Kidney tubule cell (primary cell): ENCODE data around the gene CCR5AS.

Experiments used
- DNase-seq: peaks from one replicate; pipeline ENCODE4 v3.0.0-alpha.2; 2018; ENCODE audit warnings: low spot score

Gene CCR5AS

GRCh38 chr3:46378426-46378942 is 28.4 kb downstream of the CCR5AS start:
- peak; percentile 63 for DNase-seq

DNA sequence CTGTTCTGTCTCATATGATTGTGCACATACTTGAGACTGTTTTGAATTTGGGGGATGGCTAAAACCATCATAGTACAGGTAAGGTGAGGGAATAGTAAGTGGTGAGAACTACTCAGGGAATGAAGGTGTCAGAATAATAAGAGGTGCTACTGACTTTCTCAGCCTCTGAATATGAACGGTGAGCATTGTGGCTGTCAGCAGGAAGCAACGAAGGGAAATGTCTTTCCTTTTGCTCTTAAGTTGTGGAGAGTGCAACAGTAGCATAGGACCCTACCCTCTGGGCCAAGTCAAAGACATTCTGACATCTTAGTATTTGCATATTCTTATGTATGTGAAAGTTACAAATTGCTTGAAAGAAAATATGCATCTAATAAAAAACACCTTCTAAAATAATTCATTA is 31.1 kb downstream of the CCR5AS start:
- no peak for DNase-seq

GRCh38 chr3:46375218-46375617 is 31.6 kb downstream of the CCR5AS start:
- no peak for DNase-seq

GRCh38 chr3:46374755-46375154 is 32.1 kb downstream of the CCR5AS start:
- no peak for DNase-seq

DNA sequence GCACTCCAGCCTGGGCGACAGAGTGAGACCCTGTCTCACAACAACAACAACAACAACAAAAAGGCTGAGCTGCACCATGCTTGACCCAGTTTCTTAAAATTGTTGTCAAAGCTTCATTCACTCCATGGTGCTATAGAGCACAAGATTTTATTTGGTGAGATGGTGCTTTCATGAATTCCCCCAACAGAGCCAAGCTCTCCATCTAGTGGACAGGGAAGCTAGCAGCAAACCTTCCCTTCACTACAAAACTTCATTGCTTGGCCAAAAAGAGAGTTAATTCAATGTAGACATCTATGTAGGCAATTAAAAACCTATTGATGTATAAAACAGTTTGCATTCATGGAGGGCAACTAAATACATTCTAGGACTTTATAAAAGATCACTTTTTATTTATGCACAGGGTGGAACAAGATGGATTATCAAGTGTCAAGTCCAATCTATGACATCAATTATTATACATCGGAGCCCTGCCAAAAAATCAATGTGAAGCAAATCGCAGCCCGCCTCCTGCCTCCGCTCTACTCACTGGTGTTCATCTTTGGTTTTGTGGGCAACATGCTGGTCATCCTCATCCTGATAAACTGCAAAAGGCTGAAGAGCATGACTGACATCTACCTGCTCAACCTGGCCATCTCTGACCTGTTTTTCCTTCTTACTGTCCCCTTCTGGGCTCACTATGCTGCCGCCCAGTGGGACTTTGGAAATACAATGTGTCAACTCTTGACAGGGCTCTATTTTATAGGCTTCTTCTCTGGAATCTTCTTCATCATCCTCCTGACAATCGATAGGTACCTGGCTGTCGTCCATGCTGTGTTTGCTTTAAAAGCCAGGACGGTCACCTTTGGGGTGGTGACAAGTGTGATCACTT is 34.1 kb downstream of the CCR5AS start:
- peak; percentile 27 for DNase-seq

DNA sequence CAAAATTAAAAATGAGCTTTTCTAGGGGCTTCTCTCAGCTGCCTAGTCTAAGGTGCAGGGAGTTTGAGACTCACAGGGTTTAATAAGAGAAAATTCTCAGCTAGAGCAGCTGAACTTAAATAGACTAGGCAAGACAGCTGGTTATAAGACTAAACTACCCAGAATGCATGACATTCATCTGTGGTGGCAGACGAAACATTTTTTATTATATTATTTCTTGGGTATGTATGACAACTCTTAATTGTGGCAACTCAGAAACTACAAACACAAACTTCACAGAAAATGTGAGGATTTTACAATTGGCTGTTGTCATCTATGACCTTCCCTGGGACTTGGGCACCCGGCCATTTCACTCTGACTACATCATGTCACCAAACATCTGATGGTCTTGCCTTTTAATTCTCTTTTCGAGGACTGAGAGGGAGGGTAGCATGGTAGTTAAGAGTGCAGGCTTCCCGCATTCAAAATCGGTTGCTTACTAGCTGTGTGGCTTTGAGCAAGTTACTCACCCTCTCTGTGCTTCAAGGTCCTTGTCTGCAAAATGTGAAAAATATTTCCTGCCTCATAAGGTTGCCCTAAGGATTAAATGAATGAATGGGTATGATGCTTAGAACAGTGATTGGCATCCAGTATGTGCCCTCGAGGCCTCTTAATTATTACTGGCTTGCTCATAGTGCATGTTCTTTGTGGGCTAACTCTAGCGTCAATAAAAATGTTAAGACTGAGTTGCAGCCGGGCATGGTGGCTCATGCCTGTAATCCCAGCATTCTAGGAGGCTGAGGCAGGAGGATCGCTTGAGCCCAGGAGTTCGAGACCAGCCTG is 35.1 kb downstream of the CCR5AS start:
- DNase-seq: no peak

DNA sequence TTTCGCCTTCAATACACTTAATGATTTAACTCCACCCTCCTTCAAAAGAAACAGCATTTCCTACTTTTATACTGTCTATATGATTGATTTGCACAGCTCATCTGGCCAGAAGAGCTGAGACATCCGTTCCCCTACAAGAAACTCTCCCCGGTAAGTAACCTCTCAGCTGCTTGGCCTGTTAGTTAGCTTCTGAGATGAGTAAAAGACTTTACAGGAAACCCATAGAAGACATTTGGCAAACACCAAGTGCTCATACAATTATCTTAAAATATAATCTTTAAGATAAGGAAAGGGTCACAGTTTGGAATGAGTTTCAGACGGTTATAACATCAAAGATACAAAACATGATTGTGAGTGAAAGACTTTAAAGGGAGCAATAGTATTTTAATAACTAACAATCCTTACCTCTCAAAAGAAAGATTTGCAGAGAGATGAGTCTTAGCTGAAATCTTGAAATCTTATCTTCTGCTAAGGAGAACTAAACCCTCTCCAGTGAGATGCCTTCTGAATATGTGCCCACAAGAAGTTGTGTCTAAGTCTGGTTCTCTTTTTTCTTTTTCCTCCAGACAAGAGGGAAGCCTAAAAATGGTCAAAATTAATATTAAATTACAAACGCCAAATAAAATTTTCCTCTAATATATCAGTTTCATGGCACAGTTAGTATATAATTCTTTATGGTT is 35.9 kb downstream of the CCR5AS start, which contains the start of gene CCR5:
Gene CCR5 (plus strand): TSS at position 108 of the 680 bp plus-strand sequence. CDS start 1,957 bp downstream, outside the sequence.
- DNase-seq: no peak

- no peak for DNase-seq
Observed at GRCh38 chr3:46369675-46370132, 37.2 kb downstream of the CCR5AS start.

- no peak for DNase-seq
Observed at GRCh38 chr3:46369151-46369550, 37.7 kb downstream of the CCR5AS start.

DNA sequence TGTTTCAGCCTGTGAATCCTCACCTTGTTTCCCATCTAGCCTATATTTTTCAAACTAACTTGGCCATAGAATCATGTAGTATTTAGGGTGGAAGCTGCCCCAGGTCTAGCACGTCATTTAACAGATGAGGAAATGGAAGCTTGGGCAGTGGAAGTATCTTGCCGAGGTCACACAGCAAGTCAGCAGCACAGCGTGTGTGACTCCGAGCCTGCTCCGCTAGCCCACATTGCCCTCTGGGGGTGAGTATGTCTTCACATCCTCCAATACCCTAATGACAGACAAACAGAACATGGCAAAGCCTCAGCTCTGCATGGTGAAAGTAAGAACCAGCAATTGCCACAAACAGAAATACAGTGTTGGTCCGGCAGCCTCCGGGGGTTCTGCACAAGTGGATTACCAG is 38.3 kb downstream of the CCR5AS start:
- DNase-seq: peak; percentile 20

DNA sequence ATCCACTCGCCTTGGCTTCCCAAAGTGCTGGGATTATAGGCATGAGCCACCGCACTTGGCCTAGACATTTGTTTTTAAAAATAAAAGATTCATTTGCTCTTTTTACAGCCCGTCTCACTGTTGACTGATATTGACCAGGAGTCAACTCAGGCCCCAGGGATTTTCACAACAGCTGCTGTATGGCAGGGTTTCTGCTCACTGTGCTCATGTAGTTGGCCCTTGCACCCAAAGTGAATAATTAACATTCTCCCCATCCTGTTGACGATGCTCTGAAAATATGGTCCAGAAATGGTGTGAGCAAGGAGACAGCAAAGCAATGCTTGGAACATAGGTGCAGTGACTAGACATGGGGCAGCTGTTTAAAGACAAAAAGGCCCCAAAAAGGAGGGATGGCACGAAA is 39.1 kb downstream of the CCR5AS start:
- DNase-seq: no peak

DNA sequence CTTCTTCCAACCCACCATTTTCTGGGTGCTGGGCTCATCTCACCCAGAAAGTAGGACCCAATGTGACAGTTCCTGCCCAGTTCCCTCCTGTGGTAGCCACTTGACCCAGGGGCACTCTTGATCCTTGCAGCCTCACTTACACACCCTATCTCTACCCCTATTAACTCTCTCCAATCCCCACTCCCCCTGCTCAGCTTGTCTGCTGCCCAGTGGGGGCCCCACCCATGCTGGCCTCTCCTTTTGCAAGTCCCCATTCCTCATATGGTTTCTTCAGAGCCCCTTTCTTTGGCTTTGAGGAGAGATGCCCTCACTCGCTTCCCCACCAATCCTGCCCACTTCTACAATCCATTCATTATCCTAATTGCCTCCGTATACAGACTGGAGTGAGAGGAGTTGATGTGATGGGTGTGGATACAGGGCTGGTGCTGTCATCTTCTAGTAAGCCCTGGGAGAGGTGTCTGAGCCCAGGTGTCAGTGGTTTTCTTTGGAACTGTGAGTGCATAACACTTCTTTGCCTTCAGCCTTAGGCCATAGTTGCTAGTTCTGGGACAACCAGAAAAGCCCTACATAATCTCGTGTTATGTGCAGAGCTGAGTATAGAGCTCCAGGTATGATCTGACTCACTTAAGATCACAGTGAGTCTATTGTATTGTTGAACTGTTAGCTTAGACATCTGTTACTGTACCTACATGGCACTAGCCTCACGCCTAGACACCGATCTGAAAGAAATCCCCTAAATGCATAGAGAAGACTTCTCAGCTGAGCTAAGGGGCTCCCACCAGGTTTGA is 40.9 kb downstream of the CCR5AS start:
- no peak for DNase-seq

DNA sequence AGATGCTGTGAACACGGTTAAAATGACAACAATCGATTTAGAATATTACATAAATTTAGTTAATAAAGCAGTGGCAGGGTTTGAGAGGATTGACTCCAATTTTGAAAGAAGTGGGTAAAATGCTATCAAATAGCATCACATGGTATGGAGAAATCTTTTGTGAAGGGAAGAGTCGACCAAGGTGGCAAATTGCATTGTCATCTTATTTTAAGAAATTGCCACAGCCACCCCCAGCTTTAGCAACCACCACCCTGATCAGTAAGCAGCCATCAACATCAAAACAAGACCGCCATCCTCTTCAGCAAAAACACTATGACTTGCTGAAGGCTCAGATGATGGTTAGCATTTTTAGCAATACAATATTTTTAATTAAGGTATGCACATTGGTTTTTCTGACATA is 41.8 kb downstream of the CCR5AS start:
- DNase-seq: no peak

GRCh38 chr3:46361408-46362283 is 45.2 kb downstream of the CCR5AS start:
- DNase-seq: peak; percentile 69

- DNase-seq: peak; percentile 17
Observed at GRCh38 chr3:46360907-46361306, 46.0 kb downstream of the CCR5AS start.

GRCh38 chr3:46359733-46360493 is 47.0 kb downstream of the CCR5AS start:
- DNase-seq: peak; percentile 81

GRCh38 chr3:46358466-46358865 is 48.4 kb downstream of the CCR5AS start:
- no peak for DNase-seq

DNA sequence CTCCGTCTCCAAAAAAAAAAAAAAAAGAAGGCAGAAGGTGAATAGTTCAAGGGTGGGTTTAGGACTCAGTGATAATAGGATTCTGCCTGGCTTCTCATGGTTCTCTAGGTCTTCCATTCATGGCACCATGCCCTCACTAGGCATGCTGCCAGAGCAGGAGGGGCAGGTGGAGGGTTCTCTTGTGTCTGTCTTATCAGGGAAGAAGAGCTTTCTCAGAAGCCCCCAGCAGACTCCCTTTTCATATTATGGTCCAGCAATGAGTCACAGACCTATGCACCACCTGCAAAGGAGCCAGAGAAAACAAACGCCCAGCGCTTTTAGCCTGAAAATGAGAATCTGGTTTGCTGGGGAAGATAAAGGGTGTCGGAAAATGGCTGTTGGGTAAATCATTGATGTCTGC is 50.0 kb downstream of the CCR5AS start:
- DNase-seq: peak; percentile 17

- DNase-seq: no peak
Observed at GRCh38 chr3:46356276-46356675, 50.6 kb downstream of the CCR5AS start.
